ENCODE data around the gene CAMTA1. TPM values are rescaled to one million over a fixed set of nuclear protein-coding genes. Genes with fewer than 3 reads are reported as not detected.

The CAMTA1 gene
- total RNA-seq, 3 donors from 2014 or later = 73.4 to 114 (median 82.6) TPM

DNA sequence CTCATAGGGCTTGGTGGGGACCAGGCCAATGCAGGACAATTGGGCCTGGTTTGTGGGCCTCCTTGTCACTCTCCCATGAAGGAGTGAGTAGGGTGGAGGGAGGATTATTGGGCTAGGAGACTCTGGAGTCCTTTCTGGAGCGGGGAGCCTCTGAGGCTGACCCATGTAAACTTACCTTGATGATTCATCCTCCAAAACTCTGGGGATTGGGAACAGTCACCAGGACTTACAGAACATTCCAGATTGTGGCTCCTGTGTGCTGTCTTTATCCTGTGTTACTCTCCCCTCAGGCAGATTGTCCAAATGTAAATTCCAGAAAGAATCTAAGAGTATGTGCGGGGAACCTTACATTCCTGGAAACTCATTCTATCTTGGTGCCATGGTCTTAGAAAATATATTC lies 197.6 kb downstream of the CAMTA1 start:
- DNase-seq (no peak), ATAC-seq (no peak)
- Histone ChIP-seq H3K4me1 (ENCODE audit: low read depth) (no peaks in the 10 kb centered on the region), H3K36me3 (ENCODE audit: low read depth) (no peaks in the 10 kb centered on the region), H3K4me3 (no peak overlapping the region), H3K9me3 (no peaks in the 10 kb centered on the region)
- TF ChIP-seq, protein P1, sequence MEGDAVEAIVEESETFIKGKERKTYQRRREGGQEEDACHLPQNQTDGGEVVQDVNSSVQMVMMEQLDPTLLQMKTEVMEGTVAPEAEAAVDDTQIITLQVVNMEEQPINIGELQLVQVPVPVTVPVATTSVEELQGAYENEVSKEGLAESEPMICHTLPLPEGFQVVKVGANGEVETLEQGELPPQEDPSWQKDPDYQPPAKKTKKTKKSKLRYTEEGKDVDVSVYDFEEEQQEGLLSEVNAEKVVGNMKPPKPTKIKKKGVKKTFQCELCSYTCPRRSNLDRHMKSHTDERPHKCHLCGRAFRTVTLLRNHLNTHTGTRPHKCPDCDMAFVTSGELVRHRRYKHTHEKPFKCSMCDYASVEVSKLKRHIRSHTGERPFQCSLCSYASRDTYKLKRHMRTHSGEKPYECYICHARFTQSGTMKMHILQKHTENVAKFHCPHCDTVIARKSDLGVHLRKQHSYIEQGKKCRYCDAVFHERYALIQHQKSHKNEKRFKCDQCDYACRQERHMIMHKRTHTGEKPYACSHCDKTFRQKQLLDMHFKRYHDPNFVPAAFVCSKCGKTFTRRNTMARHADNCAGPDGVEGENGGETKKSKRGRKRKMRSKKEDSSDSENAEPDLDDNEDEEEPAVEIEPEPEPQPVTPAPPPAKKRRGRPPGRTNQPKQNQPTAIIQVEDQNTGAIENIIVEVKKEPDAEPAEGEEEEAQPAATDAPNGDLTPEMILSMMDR (IDR thresholded peaks at IDR 0.05) = no peak
- intact Hi-C loops (cut with DNase I, micrococcal nuclease) = no loop called here

DNA sequence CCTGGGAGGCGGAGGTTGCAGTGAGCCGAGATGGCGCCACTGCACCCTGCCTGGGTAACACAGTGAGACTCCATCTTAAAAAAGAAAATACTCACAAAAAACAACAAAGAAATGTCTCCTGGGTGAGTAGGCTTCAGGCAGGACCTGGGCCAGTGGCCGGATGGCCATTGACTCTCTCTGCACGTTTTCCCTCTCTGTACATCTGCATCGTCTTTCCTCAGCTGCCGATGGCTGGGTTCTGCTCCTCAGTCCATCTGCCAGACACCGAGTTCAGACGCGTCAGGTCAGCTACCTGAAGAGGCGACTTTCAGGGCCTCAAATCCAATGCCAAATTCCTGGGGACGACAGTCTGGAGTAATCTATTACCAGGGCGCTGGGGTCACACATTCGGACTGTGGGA lies 199.3 kb downstream of the CAMTA1 start:
- Histone ChIP-seq H3K36me3 (ENCODE audit: low read depth) (no peaks in the 10 kb centered on the region), H3K4me1 (ENCODE audit: low read depth) (no peaks in the 10 kb centered on the region), H3K9me3 (no peaks in the 10 kb centered on the region), H3K4me3 (no peak overlapping the region)
- DNase-seq (no peak), ATAC-seq (no peak)
- intact Hi-C loops (cut with DNase I, micrococcal nuclease) = no loop called here
- TF ChIP-seq, protein P1 (IDR thresholded peaks at IDR 0.05) = no peak

DNA sequence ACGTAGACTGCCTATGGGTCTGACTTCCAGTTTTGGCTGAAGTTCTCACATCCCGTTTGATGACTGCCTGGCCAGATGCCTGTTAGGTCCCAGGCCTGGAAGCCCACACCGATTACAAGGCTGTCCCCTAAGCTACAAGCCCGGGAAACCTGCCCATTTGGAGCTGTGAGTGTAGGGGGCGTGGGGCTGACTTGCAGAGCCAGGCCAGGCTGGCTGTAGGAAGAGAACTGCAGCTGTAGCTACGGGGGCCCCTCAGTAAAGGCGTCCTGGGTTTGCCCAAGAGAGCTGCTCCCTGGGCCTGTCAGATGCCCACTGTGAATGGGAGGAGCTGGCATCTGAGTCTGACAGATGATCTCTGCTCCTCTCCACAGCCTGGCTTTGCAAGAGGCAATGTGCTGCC lies 199.7 kb downstream of the CAMTA1 start:
- no peak for DNase-seq
- no peaks in the 10 kb centered on the region for H3K4me1 ChIP-seq (ENCODE audit: low read depth)
- ATAC-seq = no peak
- H3K9me3 ChIP-seq = no peaks in the 10 kb centered on the region
- no peaks in the 10 kb centered on the region for H3K36me3 ChIP-seq (ENCODE audit: low read depth)
- intact Hi-C loops (cut with DNase I, micrococcal nuclease) = no loop called here
- no peak overlapping the region for H3K4me3 ChIP-seq
- TF ChIP-seq, protein P1 (IDR thresholded peaks at IDR 0.05) = no peak

DNA sequence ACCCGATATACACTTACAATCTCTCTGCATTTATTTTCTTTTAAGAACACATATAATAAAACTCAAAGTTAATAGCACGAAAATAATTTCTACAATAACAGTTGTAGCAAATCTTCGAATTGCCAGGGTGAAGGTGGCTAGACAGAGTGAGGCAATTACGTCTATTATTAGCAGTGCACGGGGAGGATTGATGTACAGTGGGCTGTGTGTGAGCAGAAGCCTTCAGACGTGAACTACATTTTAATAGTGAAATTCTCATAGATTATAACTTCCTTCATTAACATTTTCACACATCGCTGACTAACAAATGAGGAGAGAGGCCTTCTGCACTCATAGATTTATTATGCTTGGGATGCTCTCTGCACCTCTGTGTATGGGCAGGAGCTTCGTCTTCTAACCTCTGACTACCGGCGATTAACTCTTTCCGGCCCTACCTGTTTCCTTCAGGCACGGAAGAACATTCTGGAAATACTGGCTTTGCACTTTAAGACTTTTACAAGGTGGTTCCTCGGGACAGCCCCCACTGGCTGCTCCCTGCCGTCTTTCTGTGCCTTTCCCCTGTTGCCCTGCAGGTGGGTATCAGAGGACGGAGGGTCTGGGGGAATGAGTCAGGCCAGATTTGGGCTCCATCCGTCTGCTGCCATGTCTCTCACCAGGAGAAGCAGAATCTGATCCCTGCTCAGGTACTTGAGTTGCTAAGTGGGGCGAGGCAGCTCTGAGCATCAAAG lies 200.5 kb downstream of the CAMTA1 start:
- no peaks in the 10 kb centered on the region for H3K9me3 ChIP-seq
- TF ChIP-seq, protein P1 (IDR thresholded peaks at IDR 0.05) = no peak
- H3K4me3 ChIP-seq = no peak overlapping the region
- intact Hi-C loops (cut with DNase I, micrococcal nuclease) = no loop called here
- no peaks in the 10 kb centered on the region for H3K36me3 ChIP-seq (ENCODE audit: low read depth)
- H3K4me1 ChIP-seq (ENCODE audit: low read depth) = no peaks in the 10 kb centered on the region
- no peak for DNase-seq
- no peak for ATAC-seq

DNA sequence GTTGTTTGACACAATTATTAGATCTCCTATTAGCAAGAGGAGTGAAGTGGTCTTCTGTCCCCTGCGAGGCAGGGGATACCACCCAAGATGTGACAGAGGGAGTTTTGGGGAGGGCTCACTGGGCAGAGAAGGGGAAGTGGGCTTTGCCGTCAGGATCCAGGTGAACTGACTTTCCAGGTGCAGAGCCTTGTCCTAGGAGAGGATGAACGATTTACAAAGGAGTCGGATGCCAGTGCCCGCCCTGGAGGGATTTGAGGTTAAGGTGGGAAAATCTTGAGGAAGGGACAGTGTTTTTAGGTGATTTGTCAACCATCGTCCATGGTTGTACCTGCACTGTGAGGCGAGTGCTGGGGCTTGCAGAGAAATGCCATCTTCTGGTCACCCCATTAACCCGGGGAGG lies 201.0 kb downstream of the CAMTA1 start:
- intact Hi-C loops (cut with DNase I, micrococcal nuclease) = no loop called here
- ATAC-seq = no peak

More for the DNA sequence above, 201.0 kb downstream of the CAMTA1 start:
- Histone ChIP-seq H3K4me1 (ENCODE audit: low read depth) (no peaks in the 10 kb centered on the region), H3K9me3 (no peaks in the 10 kb centered on the region), H3K4me3 (no peak overlapping the region), H3K36me3 (ENCODE audit: low read depth) (no peaks in the 10 kb centered on the region)
- no peak for DNase-seq
- TF ChIP-seq, protein P1 (IDR thresholded peaks at IDR 0.05) = no peak

All from mucosa of descending colon (tissue), 3 donors.